ENCODE results near the gene CARHSP1. TPM values are rescaled to one million over a fixed set of nuclear protein-coding genes. Genes with fewer than 3 reads are reported as not detected.
"Not testable (repeated sequence)": the region's sequence is repeated elsewhere in the genome, so short reads cannot be mapped to it uniquely, and the experiment has no call there.

The CARHSP1 gene
- total RNA-seq, 1 donor = 22.4 TPM

GRCh38 chr16:8885674-8886592 is 17.1 kb upstream of the CARHSP1 start:
- Histone ChIP-seq H3K4me1 (ENCODE audit: insufficient read depth, low read length) (no peaks in the 10 kb centered on the region), H3K4me3 (ENCODE audit: low read length) (no peak overlapping the region), H3K9me3 (ENCODE audit: low read depth, low read length) (no peaks in the 10 kb centered on the region), H3K27me3 (ENCODE audit: insufficient read depth, low read length) (no peaks in the 10 kb centered on the region)

- no peaks in the 10 kb centered on the region for H3K9me3 ChIP-seq (ENCODE audit: low read depth, low read length)
- no peak overlapping the region for H3K4me3 ChIP-seq (ENCODE audit: low read length)
- peaks cover 5% of the 10 kb centered on the region for H3K4me1 ChIP-seq (ENCODE audit: insufficient read depth, low read length)
- H3K27me3 ChIP-seq (ENCODE audit: insufficient read depth, low read length) = no peaks in the 10 kb centered on the region
Measured at GRCh38 chr16:8882725-8883377, 14.0 kb upstream of the CARHSP1 start.

GRCh38 chr16:8882041-8882617 is 13.3 kb upstream of the CARHSP1 start, which contains the start of gene LITAFD:
Gene LITAFD, plus strand, starts transcription at chr16:8882351. Its CDS starts 2,005 bp downstream, at chr16:8884356.
- H3K4me3 ChIP-seq (ENCODE audit: low read length) = no peak within 1 kb of the TSS
- peaks cover 5% of the 10 kb centered on the region for H3K4me1 ChIP-seq (ENCODE audit: insufficient read depth, low read length)
- H3K27me3 ChIP-seq (ENCODE audit: insufficient read depth, low read length) = no peaks in the 10 kb centered on the region
- H3K9me3 ChIP-seq (ENCODE audit: low read depth, low read length) = no peaks in the 10 kb centered on the region

- Histone ChIP-seq H3K9me3 (ENCODE audit: low read depth, low read length) (no peaks in the 10 kb centered on the region), H3K4me1 (ENCODE audit: insufficient read depth, low read length) (peaks cover 5% of the 10 kb centered on the region), H3K4me3 (ENCODE audit: low read length) (no peak overlapping the region), H3K27me3 (ENCODE audit: insufficient read depth, low read length) (no peaks in the 10 kb centered on the region)
Measured at GRCh38 chr16:8880839-8881510, 12.2 kb upstream of the CARHSP1 start.

GRCh38 chr16:8878523-8878911 is 9.7 kb upstream of the CARHSP1 start:
- Histone ChIP-seq H3K27me3 (ENCODE audit: insufficient read depth, low read length) (no peaks in the 10 kb centered on the region), H3K4me1 (ENCODE audit: insufficient read depth, low read length) (peaks cover 5% of the 10 kb centered on the region), H3K4me3 (ENCODE audit: low read length) (no peak overlapping the region), H3K9me3 (ENCODE audit: low read depth, low read length) (no peaks in the 10 kb centered on the region)

GRCh38 chr16:8877894-8878522 is 9.2 kb upstream of the CARHSP1 start:
- Histone ChIP-seq H3K4me3 (ENCODE audit: low read length) (no peak overlapping the region), H3K4me1 (ENCODE audit: insufficient read depth, low read length) (peaks cover 5% of the 10 kb centered on the region), H3K9me3 (ENCODE audit: low read depth, low read length) (no peaks in the 10 kb centered on the region), H3K27me3 (ENCODE audit: insufficient read depth, low read length) (no peaks in the 10 kb centered on the region)

- not testable (repeated sequence) for H3K9me3 ChIP-seq (ENCODE audit: low read depth, low read length); H3K27me3 ChIP-seq (ENCODE audit: insufficient read depth, low read length); H3K4me3 ChIP-seq (ENCODE audit: low read length)
- H3K4me1 ChIP-seq (ENCODE audit: insufficient read depth, low read length) = peaks cover 16% of the 10 kb centered on the region
Measured at GRCh38 chr16:8875317-8875716, 6.5 kb upstream of the CARHSP1 start.

- H3K9me3 ChIP-seq (ENCODE audit: low read depth, low read length) = no peaks in the 10 kb centered on the region
- H3K4me3 ChIP-seq (ENCODE audit: low read length) = no peak overlapping the region
- peaks cover 19% of the 10 kb centered on the region for H3K4me1 ChIP-seq (ENCODE audit: insufficient read depth, low read length)
- H3K27me3 ChIP-seq (ENCODE audit: insufficient read depth, low read length) = no peaks in the 10 kb centered on the region
Measured at GRCh38 chr16:8874388-8874787, 5.6 kb upstream of the CARHSP1 start.

GRCh38 chr16:8873866-8874195 is 5.0 kb upstream of the CARHSP1 start:
- H3K9me3 ChIP-seq (ENCODE audit: low read depth, low read length); H3K27me3 ChIP-seq (ENCODE audit: insufficient read depth, low read length); H3K4me3 ChIP-seq (ENCODE audit: low read length): not testable (repeated sequence)
- H3K4me1 ChIP-seq (ENCODE audit: insufficient read depth, low read length) = peaks cover 22% of the 10 kb centered on the region

- H3K9me3 ChIP-seq (ENCODE audit: low read depth, low read length) = no peaks in the 10 kb centered on the region
- peaks cover 22% of the 10 kb centered on the region for H3K4me1 ChIP-seq (ENCODE audit: insufficient read depth, low read length)
Measured at GRCh38 chr16:8872967-8873865, 4.4 kb upstream of the CARHSP1 start.

GRCh38 chr16:8872071-8872470 is 3.3 kb upstream of the CARHSP1 start:
- no peaks in the 10 kb centered on the region for H3K9me3 ChIP-seq (ENCODE audit: low read depth, low read length)
- peaks cover 33% of the 10 kb centered on the region for H3K4me1 ChIP-seq (ENCODE audit: insufficient read depth, low read length)
- H3K4me3 ChIP-seq (ENCODE audit: low read length) = no peak overlapping the region
- H3K27me3 ChIP-seq (ENCODE audit: insufficient read depth, low read length) = no peaks in the 10 kb centered on the region

More at GRCh38 chr16:8872967-8873865, 4.4 kb upstream of the CARHSP1 start:
- Histone ChIP-seq H3K27me3 (ENCODE audit: insufficient read depth, low read length) (no peaks in the 10 kb centered on the region), H3K4me3 (ENCODE audit: low read length) (no peak overlapping the region)

GRCh38 chr16:8869988-8870241 is 1.1 kb upstream of the CARHSP1 start:
- not testable (repeated sequence) for H3K27me3 ChIP-seq (ENCODE audit: insufficient read depth, low read length); H3K9me3 ChIP-seq (ENCODE audit: low read depth, low read length); H3K4me3 ChIP-seq (ENCODE audit: low read length)
- H3K4me1 ChIP-seq (ENCODE audit: insufficient read depth, low read length) = peaks cover 50% of the 10 kb centered on the region

- H3K9me3 ChIP-seq (ENCODE audit: low read depth, low read length) = no peaks in the 10 kb centered on the region
- peaks cover 56% of the 10 kb centered on the region for H3K4me1 ChIP-seq (ENCODE audit: insufficient read depth, low read length)
- no peaks in the 10 kb centered on the region for H3K27me3 ChIP-seq (ENCODE audit: insufficient read depth, low read length)
- H3K4me3 ChIP-seq (ENCODE audit: low read length) = peak overlapping the region; percentile 40
Measured at GRCh38 chr16:8869212-8869987, 594 bp upstream of the CARHSP1 start.

Data from mononuclear cell (primary cell).